ENCODE results near the gene SEL1L3. TPM values are rescaled to one million over a fixed set of nuclear protein-coding genes. Genes with fewer than 3 reads are reported as not detected.

SEL1L3 gene
- total and polyA plus RNA-seq, 2 donors (not counting 1 experiment from before 2014, with no cell fraction given) = 120 to 280 TPM

DNA sequence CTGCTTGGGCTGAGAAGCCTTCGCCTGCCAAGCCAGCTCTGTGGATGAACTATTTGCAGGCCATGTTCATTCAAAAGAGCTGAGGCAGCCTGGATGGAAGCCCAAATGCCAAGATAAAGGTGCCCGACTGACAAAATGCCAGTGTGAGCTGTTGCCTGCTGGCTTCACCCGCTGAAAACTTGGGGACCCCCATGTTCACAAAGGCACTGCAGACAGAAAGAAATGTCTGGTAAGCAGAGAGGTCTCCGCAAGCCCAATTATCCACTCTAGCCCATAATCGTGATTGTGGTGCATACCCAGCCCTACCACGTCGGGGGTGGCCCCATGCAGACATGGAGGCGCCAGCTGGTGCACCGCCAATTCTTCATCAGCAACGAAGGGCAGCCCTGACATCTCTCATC lies 38.2 kb upstream of the SEL1L3 start:
- Histone ChIP-seq H2AFZ (ENCODE audit: insufficient read depth, low read depth, low read length, poor library complexity, severe bottlenecking) (no peak overlapping the region), H3K79me2 (ENCODE audit: control insufficient read depth, insufficient read depth, low read length) (peaks cover 3% of the 10 kb centered on the region), H3K27me3 (replicated peaks in 1 of 4; ENCODE audit: control extremely low read depth in 1 of 4, control insufficient read depth in 3 of 4, insufficient read depth in 4 of 4, low read length in 3 of 4) (no peaks in the 10 kb centered on the region), H4K20me1 (ENCODE audit: control insufficient read depth, insufficient read depth, low read length, poor library complexity, severe bottlenecking) (no peaks in the 10 kb centered on the region), H3K9me3 (ENCODE audit: control extremely low read depth in 1 of 3, control insufficient read depth in 2 of 3, insufficient read depth in 1 of 3, low read length in 2 of 3) (no peaks in the 10 kb centered on the region), H3K4me1 (ENCODE audit: control insufficient read depth in 2 of 2, insufficient read depth in 2 of 2, low read length in 2 of 2) (peaks cover 26 to 29% of the 10 kb centered on the region in 2 donors), H3K36me3 (replicated peaks in 1 of 2; ENCODE audit: control extremely low read depth in 1 of 2, control insufficient read depth in 1 of 2, extremely low read depth in 1 of 2, insufficient read depth in 2 of 2, low read length in 1 of 2) (no peaks in the 10 kb centered on the region), H3K4me3 (ENCODE audit: control extremely low read depth in 1 of 5, extremely low read depth in 1 of 5, insufficient read depth in 1 of 5, low read depth in 2 of 5, low read length in 4 of 5) (no peak overlapping the region), H3K9ac (ENCODE audit: low read length) (no peak overlapping the region), H3K27ac (ENCODE audit: low read length in 2 of 2) (no peak overlapping the region), H3K4me2 (replicated peaks; ENCODE audit: low read depth, low read length, poor library complexity, severe bottlenecking) (no peak overlapping the region)
- Mint-ChIP-seq H3K27me3 (no peaks in the 10 kb centered on the region), H3K9me3 (ENCODE audit: insufficient read depth) (no peaks in the 10 kb centered on the region), H3K4me1 (peaks cover 45% of the 10 kb centered on the region), H3K27ac (no peak overlapping the region), H3K4me3 (no peak overlapping the region)
- ATAC-seq (ENCODE audit: low read depth) (no peak), DNase-seq (no peak)
- ChIA-PET CTCF (interaction anchor here (1.5 kb wide), 1 partner anchor 87 kb away, joined by 4 read pairs; no protein-coding TSS in a partner anchor), POLR2A (interaction anchor here (0.7 kb wide), 1 partner anchor 22 kb away, joined by 3 read pairs; no protein-coding TSS in a partner anchor)
- TF ChIP-seq EZH2 (IDR thresholded peaks at IDR 0.05; ENCODE audit: borderline replicate concordance, insufficient read depth, low read depth, low read length, poor library complexity, severe bottlenecking) = no peak
- TF ChIP-seq, protein P1, sequence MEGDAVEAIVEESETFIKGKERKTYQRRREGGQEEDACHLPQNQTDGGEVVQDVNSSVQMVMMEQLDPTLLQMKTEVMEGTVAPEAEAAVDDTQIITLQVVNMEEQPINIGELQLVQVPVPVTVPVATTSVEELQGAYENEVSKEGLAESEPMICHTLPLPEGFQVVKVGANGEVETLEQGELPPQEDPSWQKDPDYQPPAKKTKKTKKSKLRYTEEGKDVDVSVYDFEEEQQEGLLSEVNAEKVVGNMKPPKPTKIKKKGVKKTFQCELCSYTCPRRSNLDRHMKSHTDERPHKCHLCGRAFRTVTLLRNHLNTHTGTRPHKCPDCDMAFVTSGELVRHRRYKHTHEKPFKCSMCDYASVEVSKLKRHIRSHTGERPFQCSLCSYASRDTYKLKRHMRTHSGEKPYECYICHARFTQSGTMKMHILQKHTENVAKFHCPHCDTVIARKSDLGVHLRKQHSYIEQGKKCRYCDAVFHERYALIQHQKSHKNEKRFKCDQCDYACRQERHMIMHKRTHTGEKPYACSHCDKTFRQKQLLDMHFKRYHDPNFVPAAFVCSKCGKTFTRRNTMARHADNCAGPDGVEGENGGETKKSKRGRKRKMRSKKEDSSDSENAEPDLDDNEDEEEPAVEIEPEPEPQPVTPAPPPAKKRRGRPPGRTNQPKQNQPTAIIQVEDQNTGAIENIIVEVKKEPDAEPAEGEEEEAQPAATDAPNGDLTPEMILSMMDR (IDR thresholded peaks at IDR 0.05) = no peak
- intact Hi-C loops (cut with micrococcal nuclease) = no loop called here
- 97% methylated on average over 10 of the region's 10 CpGs for WGBS (ENCODE audit: insufficient coverage)

DNA sequence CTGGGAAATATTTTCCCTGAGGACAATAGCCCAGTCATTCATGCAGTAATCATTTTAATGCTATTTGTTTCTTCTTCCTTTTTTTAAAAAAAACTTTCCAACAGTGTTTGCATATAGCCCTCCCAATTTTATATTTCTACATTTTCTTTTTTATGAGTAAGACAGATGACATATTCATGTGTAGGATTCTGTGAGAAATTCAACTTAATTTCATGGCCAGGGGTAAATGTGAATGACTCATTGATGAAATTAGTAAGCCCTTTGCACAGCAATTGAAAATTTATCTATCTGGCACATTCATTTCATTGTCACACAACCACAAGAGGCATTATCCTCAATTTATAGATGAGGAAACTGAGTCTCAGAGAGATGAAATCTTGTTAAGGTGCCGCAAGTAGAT lies 37.5 kb upstream of the SEL1L3 start:
- peaks cover 40% of the 10 kb centered on the region for H3K4me1 Mint-ChIP-seq
- TF ChIP-seq EZH2 (IDR thresholded peaks at IDR 0.05; ENCODE audit: borderline replicate concordance, insufficient read depth, low read depth, low read length, poor library complexity, severe bottlenecking) = no peak
- no peak overlapping the region for H3K4me3 Mint-ChIP-seq

More for the DNA sequence above, 37.5 kb upstream of the SEL1L3 start:
- ATAC-seq (ENCODE audit: low read depth) (no peak), DNase-seq (no peak)
- no peaks in the 10 kb centered on the region for H3K27me3 ChIP-seq (replicated peaks in 1 of 4; ENCODE audit: control extremely low read depth in 1 of 4, control insufficient read depth in 3 of 4, insufficient read depth in 4 of 4, low read length in 3 of 4)
- POLR2A ChIA-PET = interaction anchor here (0.7 kb wide), 1 partner anchor 22 kb away, joined by 3 read pairs; no protein-coding TSS in a partner anchor
- WGBS (ENCODE audit: insufficient coverage) = no CpG with 5 or more reads among the region's 1 CpG
- CTCF ChIA-PET = no interaction called here
- no peak overlapping the region for H3K4me3 ChIP-seq (ENCODE audit: control extremely low read depth in 1 of 5, extremely low read depth in 1 of 5, insufficient read depth in 1 of 5, low read depth in 2 of 5, low read length in 4 of 5)
- H3K4me2 ChIP-seq (replicated peaks; ENCODE audit: low read depth, low read length, poor library complexity, severe bottlenecking) = no peak overlapping the region
- H3K9me3 Mint-ChIP-seq (ENCODE audit: insufficient read depth) = no peaks in the 10 kb centered on the region
- H4K20me1 ChIP-seq (ENCODE audit: control insufficient read depth, insufficient read depth, low read length, poor library complexity, severe bottlenecking) = no peaks in the 10 kb centered on the region
- H3K9ac ChIP-seq (ENCODE audit: low read length) = no peak overlapping the region
- H3K79me2 ChIP-seq (ENCODE audit: control insufficient read depth, insufficient read depth, low read length) = peaks cover 3% of the 10 kb centered on the region
- no peaks in the 10 kb centered on the region for H3K36me3 ChIP-seq (replicated peaks in 1 of 2; ENCODE audit: control extremely low read depth in 1 of 2, control insufficient read depth in 1 of 2, extremely low read depth in 1 of 2, insufficient read depth in 2 of 2, low read length in 1 of 2)
- peaks cover 19 to 22% of the 10 kb centered on the region in 2 donors for H3K4me1 ChIP-seq (ENCODE audit: control insufficient read depth in 2 of 2, insufficient read depth in 2 of 2, low read length in 2 of 2)
- H2AFZ ChIP-seq (ENCODE audit: insufficient read depth, low read depth, low read length, poor library complexity, severe bottlenecking) = no peak overlapping the region
- no peak overlapping the region for H3K27ac ChIP-seq (ENCODE audit: low read length in 2 of 2)
- H3K27me3 Mint-ChIP-seq = no peaks in the 10 kb centered on the region
- no peaks in the 10 kb centered on the region for H3K9me3 ChIP-seq (ENCODE audit: control extremely low read depth in 1 of 3, control insufficient read depth in 2 of 3, insufficient read depth in 1 of 3, low read length in 2 of 3)
- H3K27ac Mint-ChIP-seq = no peak overlapping the region
- intact Hi-C loops (cut with micrococcal nuclease) = no loop called here
